HG02981 (cell line): ENCODE measurements around the gene LRRC43.
"Not testable (repeated sequence)": the region's sequence is repeated elsewhere in the genome, so short reads cannot be mapped to it uniquely, and the experiment has no call there.

ENCODE experiments used
- ATAC-seq: cut with Tn5 transposase; IDR thresholded peaks from one replicate; pipeline ENCODE4 v1.9.1; 2021; ENCODE audit warnings: mild to moderate bottlenecking, moderate library complexity; ENCODE audit not compliant: unreplicated experiment

The LRRC43 gene

GRCh38 chr12:122190842-122191668 lies 8.1 kb downstream of the LRRC43 start:
- ATAC-seq: no peak

- no peak for ATAC-seq
Observed at GRCh38 chr12:122192441-122192840, 9.5 kb downstream of the LRRC43 start.

GRCh38 chr12:122194804-122195203 lies 11.9 kb downstream of the LRRC43 start:
- ATAC-seq: no peak

- no peak for ATAC-seq
Observed at GRCh38 chr12:122195405-122195804, 12.5 kb downstream of the LRRC43 start.

- no peak for ATAC-seq
Observed at GRCh38 chr12:122197612-122197966, 14.7 kb downstream of the LRRC43 start.

- no peak for ATAC-seq
Observed at GRCh38 chr12:122199484-122200355, 16.8 kb downstream of the LRRC43 start.

GRCh38 chr12:122200541-122201175 lies 17.7 kb downstream of the LRRC43 start:
- ATAC-seq: no peak

- no peak for ATAC-seq
Observed at GRCh38 chr12:122201381-122201780, 18.5 kb downstream of the LRRC43 start.

- ATAC-seq: no peak
Observed at GRCh38 chr12:122202017-122202416, 19.1 kb downstream of the LRRC43 start.

- not testable (repeated sequence) for ATAC-seq
Observed at GRCh38 chr12:122202811-122203210, 19.9 kb downstream of the LRRC43 start.

- no peak for ATAC-seq
Observed at GRCh38 chr12:122203301-122204166, 20.6 kb downstream of the LRRC43 start, which contains the start of gene B3GNT4. TSS of gene B3GNT4 (plus strand) at chr12:122203709. CDS start at chr12:122204619, 910 bp downstream.

GRCh38 chr12:122204167-122205052 lies 21.5 kb downstream of the LRRC43 start:
- no peak for ATAC-seq

- no peak for ATAC-seq
Observed at GRCh38 chr12:122205053-122205925, 22.4 kb downstream of the LRRC43 start.

- no peak for ATAC-seq
Observed at GRCh38 chr12:122206111-122206881, 23.4 kb downstream of the LRRC43 start.

GRCh38 chr12:122206976-122207375 lies 24.1 kb downstream of the LRRC43 start:
- ATAC-seq: no peak

- ATAC-seq: no peak
Observed at GRCh38 chr12:122207391-122207790, 24.5 kb downstream of the LRRC43 start.

- no peak for ATAC-seq
Observed at GRCh38 chr12:122208073-122208820, 25.3 kb downstream of the LRRC43 start.
